SKM-1 treated with dmso at 0.1 percent for 144 hours (cell line): ENCODE data around the gene ZNRF3.
A peak's percentile ranks its signal among the peaks of the same experiment; 100 is the strongest.
"Not testable (repeated sequence)": the region's sequence is repeated elsewhere in the genome, so short reads cannot be mapped to it uniquely, and the experiment has no call there.

ENCODE experiments used
- DNase-seq: peaks from one replicate; lab custom pipeline; 2025; ENCODE audit not compliant: unreplicated experiment; lab: John Stamatoyannopoulos, UW

The ZNRF3 gene

GRCh38 chr22:29030016-29030617 is 146.7 kb downstream of the ZNRF3 start:
- DNase-seq: no peak

- DNase-seq: no peak
Observed at GRCh38 chr22:29030618-29031226, 147.3 kb downstream of the ZNRF3 start.

GRCh38 chr22:29031227-29032011 is 148.0 kb downstream of the ZNRF3 start:
- no peak for DNase-seq

GRCh38 chr22:29032014-29032475 is 148.7 kb downstream of the ZNRF3 start:
- DNase-seq: no peak

- no peak for DNase-seq
Observed at GRCh38 chr22:29032584-29032983, 149.2 kb downstream of the ZNRF3 start.

GRCh38 chr22:29037340-29037932 is 154.1 kb downstream of the ZNRF3 start:
- DNase-seq: no peak

- DNase-seq: no peak
Observed at GRCh38 chr22:29039148-29039547, 155.8 kb downstream of the ZNRF3 start.

- not testable (repeated sequence) for DNase-seq
Observed at GRCh38 chr22:29039684-29040083, 156.3 kb downstream of the ZNRF3 start.

GRCh38 chr22:29040385-29041275 is 157.3 kb downstream of the ZNRF3 start:
- DNase-seq: peak; percentile 42

GRCh38 chr22:29041408-29041807 is 158.0 kb downstream of the ZNRF3 start:
- no peak for DNase-seq

GRCh38 chr22:29043906-29044575 is 160.7 kb downstream of the ZNRF3 start:
- DNase-seq: no peak

- no peak for DNase-seq
Observed at GRCh38 chr22:29044657-29045176, 161.3 kb downstream of the ZNRF3 start.

GRCh38 chr22:29048822-29049654 is 165.7 kb downstream of the ZNRF3 start:
- DNase-seq: no peak

GRCh38 chr22:29049655-29050263 is 166.4 kb downstream of the ZNRF3 start:
- no peak for DNase-seq

- no peak for DNase-seq
Observed at GRCh38 chr22:29050457-29050856, 167.1 kb downstream of the ZNRF3 start.

GRCh38 chr22:29053048-29053702 is 169.8 kb downstream of the ZNRF3 start:
- DNase-seq: no peak

GRCh38 chr22:29054251-29054767 is 170.9 kb downstream of the ZNRF3 start:
- no peak for DNase-seq
